NCI-H526 (cell line): ENCODE results near the gene PRKAG3.
A peak's percentile ranks its signal among the peaks of the same experiment; 100 is the strongest.
"Not testable (repeated sequence)": the region's sequence is repeated elsewhere in the genome, so short reads cannot be mapped to it uniquely, and the experiment has no call there.

Source experiments
- DNase-seq, 2 experiments: peaks; one replicate each; lab custom pipeline; 2025; lab: John Stamatoyannopoulos, UW

Gene PRKAG3

DNA sequence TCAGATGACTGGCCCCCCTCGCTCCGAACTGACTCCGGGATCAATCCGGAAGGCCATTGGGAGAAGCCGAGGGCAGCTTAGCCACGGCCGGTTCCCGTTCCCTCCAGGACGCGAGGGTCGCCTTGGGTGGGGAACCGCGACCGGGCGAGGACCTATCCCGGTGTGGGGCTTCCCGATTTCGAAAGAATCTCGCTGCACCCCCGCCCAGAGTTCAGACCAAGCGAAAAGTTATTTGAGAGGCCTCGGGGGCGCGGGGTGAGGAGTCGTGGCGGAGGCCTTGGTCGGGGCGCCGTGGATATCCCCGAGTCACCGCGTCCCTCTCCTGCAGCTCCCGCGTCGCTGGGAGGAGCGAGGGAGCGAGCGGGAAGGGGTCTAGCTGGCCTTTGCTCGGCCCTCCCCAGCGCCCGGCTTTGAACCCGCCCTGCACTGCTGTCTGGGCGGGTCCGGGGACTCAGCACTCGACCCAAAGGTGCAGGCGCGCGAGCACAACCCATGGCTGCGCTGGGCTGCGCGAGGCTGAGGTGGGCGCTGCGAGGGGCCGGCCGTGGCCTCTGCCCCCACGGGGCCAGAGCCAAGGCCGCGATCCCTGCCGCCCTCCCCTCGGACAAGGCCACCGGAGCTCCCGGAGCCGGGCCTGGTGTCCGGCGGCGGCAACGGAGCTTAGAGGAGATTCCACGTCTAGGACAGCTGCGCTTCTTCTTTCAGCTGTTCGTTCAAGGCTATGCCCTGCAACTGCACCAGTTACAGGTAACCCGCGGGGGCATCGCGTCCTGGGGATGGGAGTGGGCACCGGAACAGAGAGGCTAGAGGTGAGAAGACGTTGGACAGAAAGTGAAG is 49.7 kb downstream of the PRKAG3 start, which contains the start of gene CYP27A1:
CYP27A1 (plus strand) TSS at position 457 of the 837 bp plus-strand sequence; CDS start at position 493, 36 bp downstream.
- peak in 1 of 2 experiments; percentile 61 for DNase-seq

- no peak for DNase-seq
Measured at GRCh38 chr2:218780851-218781690, 50.5 kb downstream of the PRKAG3 start.

GRCh38 chr2:218780046-218780445 is 51.6 kb downstream of the PRKAG3 start:
- no peak for DNase-seq

DNA sequence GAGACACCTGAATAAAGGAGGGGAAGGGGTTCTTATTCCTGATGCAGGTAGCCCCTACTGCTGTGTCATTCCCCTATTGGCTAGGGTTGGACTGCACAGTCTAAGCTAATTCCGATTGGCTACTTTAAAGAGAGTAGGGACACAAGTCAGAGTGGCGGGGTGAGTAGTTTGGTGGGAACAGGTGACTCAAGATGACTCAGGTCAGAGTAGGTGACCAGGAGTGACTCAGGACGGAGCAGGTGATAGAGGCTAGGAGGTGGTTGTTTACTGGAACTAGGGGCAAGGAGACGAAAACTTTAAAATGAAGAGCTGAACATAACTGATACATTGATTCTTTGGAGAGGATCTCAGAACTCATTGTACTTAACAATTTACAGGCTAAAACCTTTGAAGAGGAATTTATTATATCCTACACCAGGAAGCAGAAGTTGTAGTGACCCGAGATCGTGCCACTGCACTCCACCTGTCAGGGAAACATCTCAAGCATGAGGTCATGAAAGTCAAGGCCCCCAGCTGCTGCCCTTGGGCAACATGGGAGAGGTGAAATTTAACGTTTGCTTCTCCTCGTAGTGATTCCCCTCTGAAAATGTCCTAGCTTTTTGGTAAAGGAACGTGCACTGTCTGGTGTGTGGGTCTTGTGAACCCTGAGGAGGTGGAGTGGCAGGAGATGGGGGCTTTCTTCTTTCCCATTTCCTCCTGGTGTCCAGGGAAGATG is 54.2 kb downstream of the PRKAG3 start:
- DNase-seq = no peak

DNA sequence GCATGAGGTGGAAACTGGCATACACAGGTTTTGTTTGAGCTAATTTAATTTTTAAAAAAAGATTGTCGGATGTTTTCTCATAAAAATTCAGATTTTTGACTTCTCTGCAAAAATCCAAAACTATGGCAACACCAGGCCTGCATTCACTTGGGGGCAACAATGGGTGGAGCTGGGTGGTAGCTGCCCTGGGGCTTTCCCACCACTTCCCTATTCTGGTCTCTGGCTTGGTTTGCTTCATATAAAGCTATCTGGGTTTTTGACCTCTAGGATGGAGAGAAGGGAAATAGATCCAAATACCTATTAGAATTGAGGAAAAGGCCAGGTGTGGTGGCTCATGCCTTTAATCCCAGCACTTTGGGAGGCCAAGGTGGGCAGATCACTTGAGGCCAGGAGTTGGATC is 55.1 kb downstream of the PRKAG3 start:
- no peak for DNase-seq

- DNase-seq = no peak
Measured at GRCh38 chr2:218773881-218774280, 57.7 kb downstream of the PRKAG3 start.

GRCh38 chr2:218772759-218773158 is 58.8 kb downstream of the PRKAG3 start:
- DNase-seq = not testable (repeated sequence)
